Measurements from ENCODE around the gene LAMB3.
A peak's percentile ranks its signal among the peaks of the same experiment; 100 is the strongest.

Gene LAMB3

GRCh38 chr1:209635850-209636249 is 16.4 kb downstream of the LAMB3 start:
- no peak for DNase-seq (ENCODE audit: low read depth, low spot score)
- peak overlapping the region; percentile 100 for H3K27ac ChIP-seq

- DNase-seq (ENCODE audit: low read depth, low spot score), result no peak
- H3K27ac ChIP-seq, result peak overlapping the region; percentile 100
Observed at GRCh38 chr1:209634005-209634737, 18.1 kb downstream of the LAMB3 start.

- H3K27ac ChIP-seq, result peak overlapping the region; percentile 100
- DNase-seq (ENCODE audit: low read depth, low spot score), result no peak
Observed at GRCh38 chr1:209633335-209633997, 18.8 kb downstream of the LAMB3 start.

GRCh38 chr1:209630383-209631225 is 21.6 kb downstream of the LAMB3 start:
- H3K27ac ChIP-seq, result peak overlapping the region; percentile 100
- DNase-seq (ENCODE audit: low read depth, low spot score), result no peak

- no peak for DNase-seq (ENCODE audit: low read depth, low spot score)
- H3K27ac ChIP-seq, result peak overlapping the region; percentile 100
Observed at GRCh38 chr1:209629621-209630382, 22.4 kb downstream of the LAMB3 start.

GRCh38 chr1:209628618-209629299 is 23.5 kb downstream of the LAMB3 start:
- peak overlapping the region; percentile 100 for H3K27ac ChIP-seq
- no peak for DNase-seq (ENCODE audit: low read depth, low spot score)

- H3K27ac ChIP-seq, result peak overlapping the region; percentile 100
- no peak for DNase-seq (ENCODE audit: low read depth, low spot score)
Observed at GRCh38 chr1:209627732-209628196, 24.5 kb downstream of the LAMB3 start.

- DNase-seq (ENCODE audit: low read depth, low spot score), result no peak
- H3K27ac ChIP-seq, result peak overlapping the region; percentile 100
Observed at GRCh38 chr1:209627027-209627731, 25.0 kb downstream of the LAMB3 start.

GRCh38 chr1:209626346-209627026 is 25.7 kb downstream of the LAMB3 start:
- no peak for DNase-seq (ENCODE audit: low read depth, low spot score)
- peak overlapping the region; percentile 100 for H3K27ac ChIP-seq

- peak overlapping the region; percentile 100 for H3K27ac ChIP-seq
- no peak for DNase-seq (ENCODE audit: low read depth, low spot score)
Observed at GRCh38 chr1:209625791-209626285, 26.4 kb downstream of the LAMB3 start.

GRCh38 chr1:209624558-209625549 is 27.4 kb downstream of the LAMB3 start:
- peak overlapping the region; percentile 100 for H3K27ac ChIP-seq

GRCh38 chr1:209622841-209623829 is 29.1 kb downstream of the LAMB3 start:
- DNase-seq (ENCODE audit: low read depth, low spot score), result no peak
- H3K27ac ChIP-seq, result peak overlapping the region; percentile 100

More at GRCh38 chr1:209624558-209625549, 27.4 kb downstream of the LAMB3 start:
- no peak for DNase-seq (ENCODE audit: low read depth, low spot score)

GRCh38 chr1:209621741-209622655 is 30.2 kb downstream of the LAMB3 start:
- peak overlapping the region; percentile 100 for H3K27ac ChIP-seq
- DNase-seq (ENCODE audit: low read depth, low spot score), result no peak

GRCh38 chr1:209621286-209621685 is 30.9 kb downstream of the LAMB3 start:
- H3K27ac ChIP-seq, result peak overlapping the region; percentile 100
- no peak for DNase-seq (ENCODE audit: low read depth, low spot score)

- peak overlapping the region; percentile 100 for H3K27ac ChIP-seq
- no peak for DNase-seq (ENCODE audit: low read depth, low spot score)
Observed at GRCh38 chr1:209620487-209620884, 31.7 kb downstream of the LAMB3 start.

Measured in epithelial cell of prostate (primary cell).